SW 1271 (cell line): ENCODE data around the gene PLD5.
"Not testable (repeated sequence)": the region's sequence is repeated elsewhere in the genome, so short reads cannot be mapped to it uniquely, and the experiment has no call there.

Experiments
- DNase-seq, 2 experiments: peaks; one replicate each; lab custom pipeline; 2025; lab: John Stamatoyannopoulos, UW

PLD5 gene

DNA sequence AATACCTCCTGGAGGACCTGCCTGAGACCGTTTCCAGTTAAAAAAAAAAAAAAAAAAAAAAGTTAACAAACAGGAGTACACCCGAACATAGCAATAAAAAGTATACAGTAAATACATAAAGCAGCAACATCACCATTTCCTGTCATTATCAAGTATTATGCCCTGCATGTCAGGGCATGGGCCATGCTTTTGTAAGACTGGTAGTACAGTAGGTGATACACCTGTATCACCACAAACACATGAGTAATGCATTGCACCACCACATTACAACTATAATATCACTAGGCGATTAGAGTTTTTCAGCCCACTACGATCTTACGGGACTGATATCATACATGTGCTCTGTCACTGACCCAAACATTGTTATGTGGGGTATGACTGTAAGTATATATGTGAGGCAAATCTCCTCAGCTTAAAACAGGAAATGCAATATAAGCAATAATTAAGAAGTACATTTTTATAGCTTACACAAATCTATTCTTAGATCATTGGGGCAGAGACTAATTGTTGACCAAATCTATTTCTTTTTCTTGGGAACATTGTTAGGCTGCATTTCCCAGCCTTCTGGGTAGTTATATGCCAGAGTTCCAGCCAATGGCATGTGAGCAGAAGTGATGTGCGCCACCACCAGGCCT, 98.1 kb downstream of the PLD5 start:
- DNase-seq: no peak

DNA sequence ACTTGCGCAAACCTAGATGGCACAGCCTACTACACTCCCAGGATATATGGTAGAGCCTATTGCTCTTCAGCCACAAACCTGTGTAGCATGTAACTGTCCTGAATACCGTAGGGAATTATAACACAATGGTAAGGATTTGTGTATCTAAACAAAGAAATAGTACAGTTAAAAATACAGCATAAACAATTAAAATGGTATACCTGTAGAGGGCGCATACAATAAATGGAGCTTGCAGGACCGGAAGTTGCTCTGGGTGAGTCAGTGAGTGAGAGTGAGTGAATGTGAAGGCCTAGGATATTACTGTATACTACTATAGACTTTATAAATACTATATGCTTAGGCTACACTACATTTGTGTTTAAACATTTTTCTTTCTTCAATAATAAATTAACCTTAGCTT, 99.3 kb downstream of the PLD5 start:
- DNase-seq: peak in 1 of 2 experiments; percentile 25

- no peak for DNase-seq
These were observed 107.8 kb downstream of the PLD5 start for GRCh38 chr1:242416657-242417056.

- no peak for DNase-seq
These were observed 111.6 kb downstream of the PLD5 start for GRCh38 chr1:242412921-242413320.

DNA sequence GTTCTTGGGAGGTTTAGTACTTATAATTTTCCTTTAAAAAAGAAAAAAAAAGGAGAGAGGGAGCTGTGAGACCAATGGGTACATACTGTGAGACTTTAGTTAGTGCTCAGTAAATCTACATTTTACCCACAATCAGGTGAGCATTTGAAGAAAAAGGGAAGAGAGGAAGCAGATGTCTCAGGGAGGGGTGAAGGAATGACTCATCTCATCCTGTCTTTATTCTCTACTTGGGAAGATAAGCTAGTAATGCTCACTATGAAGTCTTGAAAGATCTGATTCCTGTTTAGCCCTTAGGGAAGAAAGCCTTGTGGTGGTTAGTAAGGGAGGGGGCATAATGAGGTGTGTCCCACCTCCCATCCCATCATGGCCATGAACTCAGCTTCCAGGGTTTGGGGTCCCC, 112.6 kb downstream of the PLD5 start:
- no peak for DNase-seq

DNA sequence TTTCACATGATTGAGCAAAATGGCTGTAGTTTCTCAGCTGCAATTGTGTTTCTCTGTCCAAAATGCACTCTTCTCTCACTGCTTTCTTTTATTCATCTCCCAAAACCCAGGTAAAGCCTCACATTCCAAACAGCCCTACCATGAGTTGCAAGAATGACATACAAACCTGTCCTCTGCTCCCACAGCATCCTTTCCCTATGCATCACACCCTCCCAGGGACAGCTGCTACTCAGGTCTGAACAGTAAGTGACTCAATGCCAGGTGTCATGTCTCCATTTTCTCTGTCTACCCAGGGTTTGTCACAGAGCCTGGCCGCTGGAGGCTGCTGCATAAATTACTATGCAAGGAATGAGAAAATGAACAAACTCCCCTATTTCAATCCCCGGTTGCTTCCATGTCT, 118.5 kb downstream of the PLD5 start:
- no peak for DNase-seq

DNA sequence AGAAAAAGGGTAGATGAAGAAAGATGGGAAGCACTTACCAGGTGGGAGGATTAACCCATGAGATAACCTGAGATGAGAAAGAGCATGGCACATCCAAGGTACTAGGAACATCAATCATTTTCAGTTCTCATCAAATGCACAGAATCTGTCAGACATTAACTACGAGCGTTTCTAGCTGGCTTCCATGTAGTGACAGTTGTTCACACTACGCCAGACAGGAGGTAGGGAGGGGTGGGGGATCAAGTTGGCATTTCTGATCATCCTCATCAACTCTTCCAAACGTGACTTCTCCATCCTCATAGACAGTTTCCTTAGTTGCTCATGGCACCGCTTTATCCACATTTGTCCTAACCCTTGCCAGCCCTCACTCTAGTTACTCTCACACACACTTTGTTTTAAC, 120.2 kb downstream of the PLD5 start:
- no peak for DNase-seq

DNA sequence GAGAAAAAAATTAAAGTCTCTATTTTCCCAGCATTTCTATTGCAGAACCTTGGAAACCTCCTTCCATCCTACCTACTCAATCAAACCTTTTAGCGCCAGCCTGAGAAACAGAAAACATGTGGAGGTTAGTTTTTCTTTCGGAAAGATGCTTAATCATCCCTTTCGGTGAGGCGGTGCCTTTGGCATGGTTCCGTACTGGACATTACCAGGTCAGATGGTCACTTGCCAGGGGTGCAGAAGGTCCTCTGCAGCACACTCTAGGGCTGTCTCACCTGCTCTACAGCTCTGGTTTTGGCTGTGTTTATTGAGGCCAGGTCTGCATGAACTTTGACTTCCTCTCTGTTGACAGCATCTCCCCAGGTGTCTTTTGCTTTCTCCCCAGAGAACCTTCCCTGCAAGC, 121.5 kb downstream of the PLD5 start:
- no peak for DNase-seq

DNA sequence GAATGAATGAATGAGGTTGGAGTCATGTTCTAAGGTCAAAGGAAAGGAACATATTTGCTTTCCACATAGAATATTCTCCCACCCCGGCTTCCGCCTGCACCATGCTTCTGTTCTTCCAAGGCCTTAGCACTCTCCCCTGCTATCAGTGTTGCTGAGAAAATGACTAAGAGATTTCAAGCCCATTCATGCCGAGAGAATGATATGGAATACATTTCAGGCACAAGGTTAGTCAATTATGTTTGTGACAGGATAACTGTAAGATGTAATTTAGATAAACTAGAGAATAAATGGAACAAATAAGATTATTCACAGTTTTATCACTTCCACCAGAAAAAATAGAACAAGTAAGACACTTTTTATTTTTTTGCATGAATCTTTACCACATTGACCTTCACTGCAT, 122.6 kb downstream of the PLD5 start:
- no peak for DNase-seq

- no peak for DNase-seq
These were observed 126.1 kb downstream of the PLD5 start for GRCh38 chr1:242398351-242398750.

DNA sequence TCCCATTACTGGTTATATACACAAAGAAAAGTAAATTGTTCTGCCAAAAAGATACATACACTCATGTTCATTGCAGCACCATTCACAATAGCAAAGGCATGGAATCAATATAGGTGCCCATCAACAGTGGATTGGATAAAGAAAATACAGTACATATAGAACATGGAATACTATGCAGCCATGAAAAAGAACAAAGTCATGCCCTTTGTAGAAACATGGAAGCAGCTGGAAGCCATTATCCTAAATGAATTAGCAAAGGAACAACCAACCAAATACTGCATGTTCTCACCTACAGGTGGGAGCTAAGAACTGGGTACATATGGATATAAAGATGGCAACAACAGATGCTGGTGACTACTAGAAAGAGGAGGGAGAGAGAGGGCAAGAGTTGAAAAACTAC, 132.6 kb downstream of the PLD5 start:
- DNase-seq: no peak

GRCh38 chr1:242376121-242376520, 148.4 kb downstream of the PLD5 start:
- DNase-seq: not testable (repeated sequence)

GRCh38 chr1:242350446-242350845, 174.1 kb downstream of the PLD5 start:
- not testable (repeated sequence) for DNase-seq

DNA sequence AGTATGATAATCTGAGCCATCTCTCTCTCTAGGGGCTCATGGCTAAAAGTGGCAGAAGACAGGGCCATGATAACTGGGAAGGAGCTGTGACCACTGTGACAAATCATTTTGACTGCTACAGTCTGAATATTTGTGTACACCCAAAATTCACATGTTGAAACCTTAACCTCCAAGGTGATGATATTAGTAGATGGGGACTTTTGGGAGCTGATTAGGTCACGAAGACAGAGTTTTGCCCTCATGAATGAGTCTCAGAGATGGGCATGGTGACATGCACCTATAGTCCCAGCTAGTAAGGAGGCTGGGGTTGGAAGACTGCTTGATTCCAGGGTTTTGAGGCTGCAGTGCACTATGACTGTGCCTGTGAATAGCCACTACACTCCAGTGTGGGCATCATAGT, 174.9 kb downstream of the PLD5 start:
- DNase-seq: no peak

DNA sequence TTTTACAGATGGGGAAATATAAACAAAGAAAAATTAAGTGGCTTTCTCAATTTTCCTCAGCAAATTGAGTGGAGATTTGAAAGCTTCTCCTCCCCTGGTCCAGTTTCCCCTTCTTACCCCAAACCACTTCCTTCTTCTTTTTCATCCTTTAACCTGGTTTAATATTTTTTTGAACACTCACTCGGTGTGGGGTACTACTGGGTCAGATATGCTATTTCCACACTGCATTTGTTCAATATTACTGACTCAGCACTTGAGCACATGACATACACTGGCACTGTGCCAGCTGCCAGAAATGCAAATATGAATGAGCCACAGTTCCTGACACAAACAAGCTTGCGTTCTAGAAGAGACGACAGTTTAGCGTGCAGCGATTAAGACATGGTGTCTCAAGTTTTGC, 193.6 kb downstream of the PLD5 start:
- DNase-seq: not testable (repeated sequence)

DNA sequence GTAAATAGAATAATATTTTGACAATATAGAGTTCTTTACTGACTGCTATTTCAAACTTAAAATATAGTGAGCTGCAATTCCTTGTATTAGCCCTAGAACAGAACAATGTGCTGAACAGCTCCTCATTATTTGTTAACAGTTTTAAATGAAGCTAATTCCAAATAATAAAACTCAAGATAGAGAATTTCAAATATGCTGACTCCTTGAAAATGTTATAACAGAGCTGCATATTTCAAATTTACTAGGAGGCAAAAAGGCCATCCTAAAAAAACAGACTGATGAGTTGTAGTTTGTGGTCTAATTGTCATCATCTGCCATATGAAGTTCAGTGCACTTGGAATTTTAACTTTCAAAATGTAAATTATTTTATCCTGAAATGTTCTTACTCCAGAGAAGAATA, 197.1 kb downstream of the PLD5 start:
- DNase-seq: not testable (repeated sequence)

GRCh38 chr1:242321981-242322380, 202.5 kb downstream of the PLD5 start:
- DNase-seq: not testable (repeated sequence)

DNA sequence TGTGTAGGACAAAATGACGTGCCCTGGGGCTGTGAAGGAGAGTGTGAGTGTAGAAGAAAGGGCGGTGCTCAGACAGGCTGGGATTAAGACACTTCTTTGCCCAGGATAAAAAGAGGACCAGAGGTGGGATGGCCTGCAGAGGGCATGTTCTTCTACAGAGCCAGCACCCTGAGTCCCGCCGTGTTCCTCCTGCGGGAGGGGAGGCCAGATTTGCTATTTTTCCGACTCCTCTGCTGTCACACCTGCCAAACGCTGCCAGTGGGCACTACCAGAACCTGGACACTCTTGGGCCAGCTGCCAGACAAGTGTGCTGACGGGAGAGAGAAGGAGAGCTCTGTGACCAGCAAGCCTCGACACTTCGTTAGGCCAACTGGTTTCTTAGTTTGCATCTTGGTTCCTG, 206.4 kb downstream of the PLD5 start:
- DNase-seq: no peak

DNA sequence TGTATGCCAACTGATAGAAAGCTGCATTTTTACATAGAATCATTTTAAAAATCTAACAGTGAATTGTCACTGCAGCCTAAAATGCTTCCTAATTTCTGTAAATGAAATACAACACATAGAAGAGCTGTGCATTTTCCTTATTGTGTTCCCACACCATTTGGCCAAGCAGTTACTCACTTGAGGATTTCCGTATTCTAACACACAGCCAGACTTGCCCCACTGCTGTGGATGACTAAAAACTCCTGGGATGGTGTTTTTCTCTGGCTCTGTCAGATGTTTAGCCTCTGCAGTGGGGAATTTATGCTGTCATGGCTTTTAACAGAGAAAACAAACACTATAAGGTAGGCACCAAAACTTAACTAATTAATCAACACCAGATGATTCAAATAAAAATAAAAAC, 209.6 kb downstream of the PLD5 start:
- DNase-seq: not testable (repeated sequence)

- not testable (repeated sequence) for DNase-seq
These were observed 210.3 kb downstream of the PLD5 start for GRCh38 chr1:242314085-242314649.

GRCh38 chr1:242308681-242309080, 215.8 kb downstream of the PLD5 start:
- not testable (repeated sequence) for DNase-seq

DNA sequence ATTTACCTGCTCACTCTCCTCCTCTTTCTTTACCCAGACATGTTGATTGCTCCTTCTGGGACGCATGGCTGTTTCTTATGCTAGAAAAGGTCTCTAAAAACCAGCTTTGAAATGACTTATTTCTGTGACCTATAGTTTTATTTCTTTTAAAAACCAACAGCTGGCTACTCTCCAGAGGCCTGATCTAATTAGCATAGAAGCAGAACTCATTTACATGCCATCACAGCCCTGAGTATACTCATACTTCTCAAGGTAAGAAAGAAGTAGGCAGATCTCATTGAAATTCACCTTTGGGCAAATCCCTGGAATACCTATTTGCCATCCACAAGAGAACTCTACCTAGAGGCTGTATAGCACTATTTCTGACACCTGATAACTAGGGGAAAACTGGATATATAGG, 230.7 kb downstream of the PLD5 start:
- DNase-seq: not testable (repeated sequence)

- DNase-seq: not testable (repeated sequence)
These were observed 236.4 kb downstream of the PLD5 start for GRCh38 chr1:242288067-242288466.
